AG10803 (cell line): Measurements from ENCODE around the gene ADAM23.

Experiments used
- DNase-seq: peaks from one replicate; pipeline ENCODE4 v3.0.0; 2010; ENCODE audit warnings: low read depth
- H3K4me3 ChIP-seq: 2 replicates; pipeline ENCODE4 v1.5.1; 2011; ENCODE audit warnings: mild to moderate bottlenecking, low read length, control low read depth
- TF ChIP-seq, protein P1 (sequence below): conservative IDR thresholded peaks from 2 replicates; pipeline ENCODE4 v1.5.1; 2011; ENCODE audit warnings: mild to moderate bottlenecking, low read length, control low read depth, inconsistent platforms

The ADAM23 gene

DNA sequence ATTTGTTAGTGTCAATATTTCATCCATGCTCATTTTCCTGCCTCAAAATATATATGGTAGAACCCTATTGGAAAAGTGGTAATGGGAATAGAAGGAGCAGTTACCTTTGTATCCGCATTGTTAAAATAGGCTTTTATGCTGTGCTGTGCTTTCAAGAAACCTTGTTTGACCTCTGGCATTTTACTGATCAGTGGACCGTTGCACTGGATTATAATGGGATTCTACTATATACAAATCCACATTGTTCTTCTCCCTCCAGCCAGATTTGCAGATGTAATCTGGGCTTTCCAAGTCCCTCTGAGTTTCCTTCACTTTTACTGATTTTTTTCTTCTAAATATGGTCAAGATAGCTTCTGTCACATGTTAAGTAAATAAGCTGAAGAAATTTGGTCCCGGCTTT, 175.7 kb downstream of the ADAM23 start:
- no peak for DNase-seq
- TF ChIP-seq, protein P1, sequence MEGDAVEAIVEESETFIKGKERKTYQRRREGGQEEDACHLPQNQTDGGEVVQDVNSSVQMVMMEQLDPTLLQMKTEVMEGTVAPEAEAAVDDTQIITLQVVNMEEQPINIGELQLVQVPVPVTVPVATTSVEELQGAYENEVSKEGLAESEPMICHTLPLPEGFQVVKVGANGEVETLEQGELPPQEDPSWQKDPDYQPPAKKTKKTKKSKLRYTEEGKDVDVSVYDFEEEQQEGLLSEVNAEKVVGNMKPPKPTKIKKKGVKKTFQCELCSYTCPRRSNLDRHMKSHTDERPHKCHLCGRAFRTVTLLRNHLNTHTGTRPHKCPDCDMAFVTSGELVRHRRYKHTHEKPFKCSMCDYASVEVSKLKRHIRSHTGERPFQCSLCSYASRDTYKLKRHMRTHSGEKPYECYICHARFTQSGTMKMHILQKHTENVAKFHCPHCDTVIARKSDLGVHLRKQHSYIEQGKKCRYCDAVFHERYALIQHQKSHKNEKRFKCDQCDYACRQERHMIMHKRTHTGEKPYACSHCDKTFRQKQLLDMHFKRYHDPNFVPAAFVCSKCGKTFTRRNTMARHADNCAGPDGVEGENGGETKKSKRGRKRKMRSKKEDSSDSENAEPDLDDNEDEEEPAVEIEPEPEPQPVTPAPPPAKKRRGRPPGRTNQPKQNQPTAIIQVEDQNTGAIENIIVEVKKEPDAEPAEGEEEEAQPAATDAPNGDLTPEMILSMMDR: no peak
- H3K4me3 ChIP-seq: no peak overlapping the region

- no peak for DNase-seq
- TF ChIP-seq, protein P1: no peak
- H3K4me3 ChIP-seq: no peak overlapping the region
Measured at GRCh38 chr2:206626108-206626507, 182.8 kb downstream of the ADAM23 start.

GRCh38 chr2:206627632-206628031, 184.3 kb downstream of the ADAM23 start:
- no peak for DNase-seq
- H3K4me3 ChIP-seq: no peak overlapping the region
- TF ChIP-seq, protein P1: no peak

DNA sequence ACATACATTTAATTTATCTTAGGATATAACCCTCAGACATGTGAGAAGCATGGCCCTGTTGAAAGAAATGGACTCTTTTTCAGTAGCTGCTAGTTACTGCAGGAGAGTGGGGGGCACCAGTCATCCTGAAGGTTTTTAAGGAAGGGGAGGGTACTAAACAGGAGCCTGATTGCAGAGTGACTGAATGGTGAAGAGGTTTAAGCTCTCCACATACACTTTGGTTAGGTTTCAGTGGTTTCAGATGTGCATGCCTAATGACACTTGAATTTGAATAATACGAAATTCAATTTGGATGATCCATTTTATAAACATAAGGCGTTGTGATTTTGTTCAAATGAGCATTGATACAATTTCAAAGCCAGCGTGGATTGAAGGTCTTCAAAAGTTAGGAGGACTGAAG, 188.0 kb downstream of the ADAM23 start:
- DNase-seq: no peak
- no peak overlapping the region for H3K4me3 ChIP-seq
- TF ChIP-seq, protein P1: no peak

GRCh38 chr2:206635015-206635414, 191.7 kb downstream of the ADAM23 start:
- no peak overlapping the region for H3K4me3 ChIP-seq
- TF ChIP-seq, protein P1: no peak
- DNase-seq: no peak

GRCh38 chr2:206639636-206640035, 196.3 kb downstream of the ADAM23 start:
- TF ChIP-seq, protein P1: no peak
- no peak overlapping the region for H3K4me3 ChIP-seq
- DNase-seq: no peak

DNA sequence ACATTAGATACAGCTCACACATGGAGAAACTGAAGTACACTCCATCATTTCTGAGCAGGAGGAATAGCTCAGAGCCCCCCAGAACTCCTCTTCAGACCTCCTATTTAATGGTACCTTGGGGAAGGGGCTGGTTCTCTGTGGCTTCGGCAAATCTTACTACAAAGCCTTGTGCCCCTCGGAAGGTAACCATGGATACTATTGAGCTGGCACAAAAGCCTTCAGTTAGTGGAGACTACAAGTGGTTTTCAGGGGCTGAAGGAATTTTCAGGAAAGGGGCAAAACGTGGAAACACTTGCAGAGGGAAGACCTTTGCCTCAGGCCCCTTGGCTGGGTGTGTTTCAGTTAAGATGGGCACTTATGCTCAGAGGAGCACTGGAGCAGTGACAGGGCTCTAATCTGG, 197.9 kb downstream of the ADAM23 start:
- TF ChIP-seq, protein P1: no peak
- DNase-seq: no peak
- no peak overlapping the region for H3K4me3 ChIP-seq
